NOMO-1 treated with DMSO at 0.1 percent for 48 hours (cell line): ENCODE results near the gene CCR9.

Source experiments
- DNase-seq: peaks from one replicate; lab custom pipeline; 2025; ENCODE audit not compliant: unreplicated experiment; lab: John Stamatoyannopoulos, UW

The CCR9 gene

DNA sequence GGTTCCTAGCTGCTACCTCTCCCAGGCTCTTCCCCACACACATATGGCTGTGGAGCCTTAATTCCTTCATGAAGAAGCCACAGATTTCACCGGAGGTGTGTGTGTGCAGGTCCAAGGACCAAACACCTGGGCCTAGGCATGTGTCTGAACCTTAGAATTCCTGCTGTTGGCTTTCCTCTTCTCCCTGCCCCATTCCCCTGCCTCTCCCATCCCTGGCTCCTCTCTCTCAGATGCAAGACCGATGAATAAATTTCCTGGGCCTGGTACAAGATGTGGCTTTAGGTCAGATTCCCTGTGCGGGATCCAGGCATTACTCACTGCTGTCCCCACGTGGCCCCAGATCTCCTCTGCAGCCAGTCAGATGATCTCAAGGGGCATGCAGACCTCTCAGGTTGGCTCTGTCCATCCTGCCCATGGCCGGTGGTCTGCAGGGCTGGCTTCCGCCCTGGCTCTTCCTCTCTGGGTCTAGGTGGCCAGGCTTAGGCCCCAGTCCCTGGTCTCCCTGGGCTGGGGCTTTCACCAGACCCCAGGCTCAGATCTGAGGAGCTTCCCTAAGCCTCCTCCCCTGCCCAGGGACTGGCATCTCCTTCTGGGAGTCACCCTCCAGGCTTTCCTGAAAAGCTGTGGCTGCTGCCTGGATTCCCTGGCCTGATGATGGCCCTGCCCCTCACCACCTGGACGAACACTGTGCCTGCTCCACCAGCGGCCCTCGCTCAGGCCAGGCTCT is 20.5 kb downstream of the CCR9 start:
- DNase-seq = no peak

GRCh38 chr3:45907769-45908705 is 21.7 kb downstream of the CCR9 start:
- no peak for DNase-seq

GRCh38 chr3:45908761-45909160 is 22.4 kb downstream of the CCR9 start:
- no peak for DNase-seq

DNA sequence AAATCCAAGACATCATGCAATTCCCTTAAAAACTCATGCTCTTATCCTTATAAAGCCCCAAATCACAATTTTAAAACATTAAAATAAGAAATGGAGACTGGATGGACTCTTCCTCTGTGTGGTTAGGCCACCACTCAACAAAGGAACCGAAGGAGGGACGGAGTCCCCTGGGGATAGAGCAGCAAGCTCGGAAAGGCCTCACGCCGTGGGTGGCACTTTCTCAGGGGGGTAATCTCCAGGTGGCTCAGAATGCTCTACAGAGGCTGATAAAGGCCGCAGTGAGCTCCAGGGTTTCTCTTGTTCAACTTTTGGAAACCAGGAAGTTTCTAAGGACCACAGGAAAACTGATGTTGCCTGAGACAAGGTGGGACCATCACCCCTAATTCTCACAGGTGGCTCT is 23.2 kb downstream of the CCR9 start:
- DNase-seq = no peak

- no peak for DNase-seq
Observed at GRCh38 chr3:45910892-45911291, 24.5 kb downstream of the CCR9 start.

GRCh38 chr3:45911511-45912226 is 25.3 kb downstream of the CCR9 start:
- DNase-seq = no peak

DNA sequence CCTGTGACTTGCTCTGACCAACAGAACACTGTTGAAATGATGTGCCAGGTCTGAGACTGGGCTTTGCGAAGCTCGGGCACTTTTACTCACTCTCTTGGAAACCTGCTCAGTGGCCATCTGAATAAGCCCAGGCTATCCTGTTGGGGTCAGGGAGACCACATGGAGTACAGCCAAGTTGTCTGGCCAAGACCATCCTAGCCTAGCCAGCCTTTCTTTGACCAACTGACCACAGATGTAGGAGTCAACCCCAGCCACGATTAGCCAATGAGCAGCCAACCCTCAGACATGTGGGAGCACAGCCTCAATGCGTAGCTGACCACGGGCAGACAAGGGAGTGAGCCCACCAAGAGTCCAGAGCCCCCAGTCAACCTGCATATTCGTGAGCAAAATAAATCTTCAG is 26.1 kb downstream of the CCR9 start:
- DNase-seq = no peak

- no peak for DNase-seq
Observed at GRCh38 chr3:45914362-45915058, 28.2 kb downstream of the CCR9 start.

- DNase-seq = no peak
Observed at GRCh38 chr3:45915059-45915439, 28.7 kb downstream of the CCR9 start.

GRCh38 chr3:45915518-45916231 is 29.3 kb downstream of the CCR9 start:
- DNase-seq = no peak

DNA sequence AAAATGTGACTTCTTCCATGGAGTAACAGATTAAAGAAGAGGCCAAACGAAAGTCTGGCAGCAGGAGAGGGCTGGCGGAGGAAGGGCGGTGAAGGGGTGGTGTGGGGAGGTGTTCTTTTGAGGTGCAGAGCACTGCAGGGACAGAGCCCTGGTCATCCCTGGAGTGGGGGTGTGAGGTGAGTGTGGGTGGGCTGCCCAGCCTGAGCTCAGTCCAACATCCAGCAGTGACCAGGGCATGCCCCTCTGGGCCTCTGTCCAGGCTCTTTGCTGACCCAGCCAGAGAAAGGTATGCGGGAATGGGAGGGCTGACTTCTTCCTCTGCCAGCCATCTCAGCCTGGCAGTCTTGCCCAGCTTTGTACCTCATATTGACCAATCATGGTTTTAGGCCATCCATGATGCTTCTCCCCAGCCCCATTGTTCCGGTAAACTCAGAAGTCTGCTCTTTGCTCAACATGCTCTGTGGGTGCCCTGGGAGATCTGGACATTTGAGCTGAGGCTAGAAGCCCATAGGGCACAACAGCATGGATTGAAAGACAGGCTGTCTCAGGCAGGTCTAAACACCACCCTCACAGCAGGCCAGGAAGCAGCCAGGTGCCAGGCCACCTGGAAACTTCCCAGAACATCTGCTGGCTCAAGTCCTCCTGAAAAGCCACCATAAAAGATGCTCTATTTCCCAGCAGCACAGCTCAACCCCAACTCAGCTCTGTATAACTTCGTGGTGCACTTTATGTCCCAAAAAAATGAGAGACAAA is 31.0 kb downstream of the CCR9 start:
- DNase-seq = no peak

DNA sequence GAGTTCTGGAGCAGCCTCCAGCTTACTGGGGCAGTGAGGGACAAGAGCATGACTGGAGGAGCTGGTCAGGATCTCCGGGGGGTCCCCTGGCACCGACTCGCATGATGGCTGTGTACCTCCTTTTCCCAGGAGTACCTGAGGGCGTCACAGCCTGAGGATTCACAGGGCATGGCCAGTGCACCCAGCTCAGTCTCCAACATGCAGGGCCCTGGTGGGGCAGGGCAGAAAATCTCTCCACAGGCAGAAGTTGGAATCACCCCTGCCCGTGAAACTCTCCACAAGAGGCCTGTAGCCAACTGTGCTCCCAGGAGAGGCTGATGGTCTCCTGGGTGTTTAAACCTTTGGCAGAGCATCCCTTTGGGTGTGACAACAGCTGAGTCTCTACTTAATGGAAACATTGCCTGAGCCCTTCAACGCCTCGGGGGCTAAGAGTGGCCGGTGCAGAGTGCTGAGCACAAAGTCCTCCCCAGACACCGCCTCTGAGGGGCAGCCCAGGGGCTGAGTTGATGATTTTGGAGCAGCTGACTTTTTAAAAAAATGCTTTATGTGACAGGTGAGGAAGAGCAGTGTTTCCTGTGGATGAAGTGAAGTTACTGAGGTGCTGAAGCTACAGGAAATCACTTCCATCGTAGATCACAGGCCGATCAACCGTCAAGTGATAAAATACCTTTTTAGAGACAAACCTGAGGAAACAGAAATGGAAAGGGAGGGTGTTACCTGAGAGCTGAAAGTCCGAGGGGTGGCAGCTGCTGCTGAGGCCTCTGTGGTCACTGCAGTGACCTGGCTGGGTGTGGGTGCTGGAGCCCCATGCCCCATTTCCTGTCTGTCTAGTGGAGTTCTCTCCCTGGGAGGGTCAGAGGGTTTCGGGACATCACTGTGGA is 35.1 kb downstream of the CCR9 start:
- DNase-seq = no peak

GRCh38 chr3:45922039-45922326 is 35.6 kb downstream of the CCR9 start:
- DNase-seq = no peak

- no peak for DNase-seq
Observed at GRCh38 chr3:45922950-45923590, 36.7 kb downstream of the CCR9 start.

DNA sequence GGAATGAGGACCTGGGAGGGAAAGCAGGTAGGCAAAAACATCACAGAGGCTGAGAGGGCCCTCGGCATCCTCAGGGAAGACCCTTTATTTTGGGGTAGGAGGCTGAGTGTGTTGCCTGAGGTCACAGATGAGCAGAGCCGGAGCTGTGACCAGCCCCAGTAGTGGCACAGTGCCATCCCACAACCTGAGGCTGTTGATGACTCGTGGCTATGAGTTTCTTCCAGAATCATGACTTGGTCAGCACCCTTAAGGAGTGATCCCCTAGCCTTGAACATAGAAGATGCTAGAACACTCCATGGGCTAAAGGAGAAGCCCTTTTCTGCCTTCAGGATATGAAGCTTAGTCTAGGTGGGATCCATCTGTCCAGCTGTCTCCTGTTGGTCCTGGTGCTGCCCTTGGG is 37.4 kb downstream of the CCR9 start:
- DNase-seq = no peak

- no peak for DNase-seq
Observed at GRCh38 chr3:45927881-45928280, 41.5 kb downstream of the CCR9 start.

- DNase-seq = peak; percentile 15
Observed at GRCh38 chr3:45929042-45929679, 42.8 kb downstream of the CCR9 start.

DNA sequence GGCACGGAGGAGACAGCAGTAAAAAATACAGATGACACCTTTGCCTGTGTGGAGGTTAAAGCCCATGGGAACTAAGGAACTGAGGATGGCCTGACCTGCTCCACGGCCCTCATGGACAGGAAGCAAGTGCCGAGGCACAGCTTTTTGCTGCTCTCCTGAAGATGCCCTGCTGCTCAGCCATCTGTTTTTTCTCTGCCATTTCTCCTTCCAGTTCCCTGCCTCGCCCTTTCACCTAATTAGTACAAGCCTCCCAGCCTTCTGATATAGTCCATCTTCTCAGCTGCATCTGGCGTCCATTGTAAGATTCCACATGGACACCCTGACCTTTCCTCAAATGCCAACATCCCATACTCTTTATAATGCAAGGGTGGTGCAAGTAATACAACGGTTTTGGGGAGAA is 45.2 kb downstream of the CCR9 start:
- no peak for DNase-seq
